Activated CD8-positive, alpha-beta memory T cell treated with anti-CD3 and anti-CD28 coated beads for 36 hours (primary cell): Measurements from ENCODE around the gene LMNA. TPM values are rescaled to one million over a fixed set of nuclear protein-coding genes. Genes with fewer than 3 reads are reported as not detected.

Experiments used
- CTCF ChIA-PET: fragments of 350-600 bp; sonication (Branson Sonifier 250); formaldehyde crosslinking; loops from one replicate; lab custom pipeline; 2021; ENCODE audit warnings: antibody characterized with exemption; lab: Charles Lee
- POLR2A ChIA-PET: fragments of 350-600 bp; sonication (Branson Sonifier 250); formaldehyde crosslinking; loops from one replicate; lab custom pipeline; 2021; ENCODE audit warnings: antibody characterized with exemption; lab: Charles Lee
- total RNA-seq, 2 experiments: library from RNA; stranded (reverse); gene quantifications; one replicate each; pipeline ENCODE4 v1.2.3, GENCODE V29; 2021

LMNA gene
- total RNA-seq, 2 experiments from 2014 or later, result 95.3 to 95.9 TPM

DNA sequence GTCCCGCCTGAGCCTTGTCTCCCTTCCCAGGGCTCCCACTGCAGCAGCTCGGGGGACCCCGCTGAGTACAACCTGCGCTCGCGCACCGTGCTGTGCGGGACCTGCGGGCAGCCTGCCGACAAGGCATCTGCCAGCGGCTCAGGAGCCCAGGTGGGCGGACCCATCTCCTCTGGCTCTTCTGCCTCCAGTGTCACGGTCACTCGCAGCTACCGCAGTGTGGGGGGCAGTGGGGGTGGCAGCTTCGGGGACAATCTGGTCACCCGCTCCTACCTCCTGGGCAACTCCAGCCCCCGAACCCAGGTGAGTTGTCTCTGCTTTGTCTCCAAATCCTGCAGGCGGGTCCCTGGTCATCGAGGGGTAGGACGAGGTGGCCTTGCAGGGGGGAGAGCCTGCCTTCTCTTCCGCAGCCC lies 24.0 kb downstream of the LMNA start:
- ChIA-PET CTCF (interaction anchor here (1.2 to 13.6 kb wide), 2 partner anchors 8 to 44 kb away, joined by 5 to 361 read pairs; no protein-coding TSS in a partner anchor), POLR2A (no interaction called here)

GRCh38 chr1:156140879-156141707 lies 26.6 kb downstream of the LMNA start:
- ChIA-PET CTCF (interaction anchor here (0.6 to 3.1 kb wide), 16 partner anchors 12 to 245 kb away, joined by 3 to 28 read pairs (median 4); no protein-coding TSS in a partner anchor), POLR2A (interaction anchor here (0.5 to 1.4 kb wide), 3 partner anchors 82 to 105 kb away, joined by 3 to 6 read pairs (median 5); no protein-coding TSS in a partner anchor)

GRCh38 chr1:156143765-156144489 lies 29.4 kb downstream of the LMNA start:
- ChIA-PET POLR2A (no interaction called here), CTCF (interaction anchor here (0.6 to 4.5 kb wide), 2 partner anchors 51 to 81 kb away, joined by 4 to 78 read pairs; no protein-coding TSS in a partner anchor)

DNA sequence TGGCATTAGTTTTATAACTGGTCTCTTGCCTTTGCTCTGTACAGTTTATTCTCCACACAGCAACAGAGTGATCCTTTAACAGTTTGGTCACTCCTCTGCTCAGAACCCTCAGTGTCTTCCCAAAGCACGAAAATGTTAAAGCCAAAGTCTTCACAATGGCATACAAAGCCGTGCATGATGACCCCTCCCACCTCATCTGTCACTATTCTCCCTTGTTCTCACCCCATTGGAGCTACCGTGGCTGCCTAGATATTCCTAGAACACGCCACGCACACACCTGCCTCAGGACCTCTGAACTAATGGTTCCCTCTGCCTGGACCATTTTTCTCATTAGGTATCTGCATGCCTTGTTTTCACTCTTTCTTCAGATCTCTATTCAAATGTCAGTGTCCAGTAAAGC lies 30.2 kb downstream of the LMNA start:
- ChIA-PET POLR2A (no interaction called here), CTCF (interaction anchor here (0.6 to 4.5 kb wide), 3 partner anchors 50 to 80 kb away, joined by 3 to 78 read pairs (median 4); partner anchors contain the start of gene SLC25A44)

- CTCF ChIA-PET, result interaction anchor here (0.6 to 4.5 kb wide), 9 partner anchors 10 to 134 kb away, joined by 3 to 78 read pairs (median 3); partner anchors contain the start of gene SLC25A44
- POLR2A ChIA-PET, result interaction anchor here (1.1 kb wide), 1 partner anchor 67 kb away, joined by 3 read pairs; the partner anchor contains the start of gene PMF1
Measured at GRCh38 chr1:156145650-156146019, 31.1 kb downstream of the LMNA start.

- CTCF ChIA-PET, result interaction anchor here (0.6 to 4.5 kb wide), 12 partner anchors 9 to 133 kb away, joined by 3 to 78 read pairs (median 4); partner anchors contain the start of gene SLC25A44
Measured at GRCh38 chr1:156146020-156146768, 31.7 kb downstream of the LMNA start.

DNA sequence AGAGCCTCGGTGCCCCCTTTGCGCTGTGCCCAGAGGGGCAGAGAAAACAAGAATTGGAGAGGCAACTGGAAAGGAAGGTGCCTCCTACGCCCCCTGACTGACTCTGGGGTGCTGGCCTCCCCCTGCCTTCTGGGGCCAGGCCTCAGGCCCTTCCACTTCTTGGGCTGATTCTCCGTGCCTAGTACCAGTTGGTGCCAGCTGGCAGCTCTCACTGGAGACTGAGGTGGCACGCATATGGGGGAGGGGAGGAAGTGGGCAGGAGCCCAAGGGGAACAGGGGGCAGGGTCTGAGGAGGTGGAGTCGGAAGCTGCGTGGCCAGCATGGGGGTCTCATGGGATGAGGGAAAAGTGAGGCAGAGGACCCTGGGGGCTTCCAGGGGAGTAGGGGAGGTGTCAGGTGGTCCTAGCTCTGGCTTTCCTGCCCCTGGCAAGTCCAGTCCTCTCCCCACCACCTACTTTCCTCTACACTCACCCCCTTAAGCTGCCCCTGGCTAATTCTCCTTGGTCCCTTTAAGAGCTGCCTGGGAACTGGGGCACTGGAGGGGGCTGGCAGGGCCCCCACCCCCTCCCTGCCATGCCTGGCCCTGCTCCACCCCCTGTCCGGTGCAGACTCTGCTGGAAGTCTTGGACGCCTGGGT lies 32.4 kb downstream of the LMNA start:
- CTCF ChIA-PET, result interaction anchor here (1.0 to 4.5 kb wide), 8 partner anchors 8 to 99 kb away, joined by 3 to 78 read pairs (median 6); no protein-coding TSS in a partner anchor
- POLR2A ChIA-PET, result interaction anchor here (0.6 to 1.8 kb wide), 3 partner anchors 66 to 355 kb away, joined by 3 to 6 read pairs (median 5); partner anchors contain the start of gene PMF1

More at GRCh38 chr1:156146020-156146768, 31.7 kb downstream of the LMNA start:
- POLR2A ChIA-PET, result interaction anchor here (1.1 kb wide), 1 partner anchor 67 kb away, joined by 3 read pairs; the partner anchor contains the start of gene PMF1

DNA sequence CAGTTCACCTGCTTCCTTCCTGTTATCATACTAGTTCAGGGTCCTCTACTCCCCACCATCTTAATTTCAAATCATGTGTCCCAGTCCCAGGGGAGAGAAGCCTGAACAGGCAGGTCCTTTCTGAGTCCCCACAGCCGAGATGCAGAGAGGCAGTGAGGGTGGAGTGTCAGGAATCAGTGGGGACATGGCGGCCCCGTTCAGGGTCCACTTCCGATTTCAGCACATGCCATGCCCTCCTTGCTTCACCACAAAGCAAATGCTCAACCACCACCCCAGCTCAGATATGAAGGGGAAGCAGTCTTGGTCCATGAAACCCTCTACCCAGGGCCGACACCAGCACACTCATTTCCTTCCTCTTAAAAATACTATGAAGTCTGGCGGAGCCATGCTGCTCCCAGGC lies 33.7 kb downstream of the LMNA start:
- ChIA-PET POLR2A (interaction anchor here (1.8 kb wide), 1 partner anchor 65 kb away, joined by 5 read pairs; the partner anchor contains the start of gene PMF1), CTCF (interaction anchor here (1.6 to 4.5 kb wide), 4 partner anchors 18 to 98 kb away, joined by 4 to 78 read pairs (median 5); no protein-coding TSS in a partner anchor)

DNA sequence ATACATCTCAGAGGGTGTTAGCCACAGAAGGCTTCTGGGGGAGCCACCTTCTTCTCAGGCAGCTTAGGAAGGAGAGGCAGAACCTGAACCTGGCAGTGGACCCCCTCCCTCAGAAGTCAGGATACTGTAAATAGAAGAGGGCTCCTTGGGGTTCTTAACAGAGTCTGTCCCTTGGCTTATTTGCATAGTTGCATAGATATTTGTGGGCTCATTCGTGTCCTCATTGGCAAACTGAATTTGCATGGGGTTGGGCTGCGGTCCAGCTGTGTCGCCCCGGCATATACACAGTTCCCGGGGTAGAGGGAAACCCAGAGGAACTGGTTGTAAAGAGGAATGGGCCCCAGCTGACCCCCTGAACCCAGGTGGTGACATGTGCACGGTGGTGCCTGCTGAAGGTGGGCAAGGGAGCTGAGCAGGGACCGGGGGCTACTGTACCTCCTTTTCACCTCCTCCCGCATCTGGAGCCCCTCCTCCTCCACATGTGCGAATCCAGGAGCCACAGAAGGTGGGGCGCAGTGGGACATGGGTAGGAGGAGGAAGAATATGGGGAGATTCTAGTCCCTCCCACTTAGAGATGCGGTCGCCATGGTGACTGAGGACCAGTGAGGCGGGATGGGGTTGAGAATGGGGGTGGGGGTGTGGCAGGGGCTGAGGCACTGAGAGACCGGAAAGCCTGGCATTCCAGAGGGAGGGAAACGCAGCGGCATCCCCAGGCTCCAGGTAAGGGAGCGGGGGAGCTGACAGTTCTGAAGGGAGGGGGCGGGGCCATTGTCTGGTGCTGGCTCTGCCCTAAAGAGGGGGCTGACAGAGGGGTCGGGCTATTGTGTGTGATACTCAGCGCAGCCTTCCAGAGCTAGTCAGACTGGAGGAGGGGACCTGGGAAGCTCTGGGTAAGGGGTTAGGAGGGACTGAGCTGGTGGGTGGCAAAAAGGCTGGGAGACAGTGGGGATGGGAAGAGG lies 35.1 kb downstream of the LMNA start:
- POLR2A ChIA-PET, result interaction anchor here (0.5 to 0.7 kb wide), 2 partner anchors 10 to 75 kb away, joined by 4 to 8 read pairs; no protein-coding TSS in a partner anchor

DNA sequence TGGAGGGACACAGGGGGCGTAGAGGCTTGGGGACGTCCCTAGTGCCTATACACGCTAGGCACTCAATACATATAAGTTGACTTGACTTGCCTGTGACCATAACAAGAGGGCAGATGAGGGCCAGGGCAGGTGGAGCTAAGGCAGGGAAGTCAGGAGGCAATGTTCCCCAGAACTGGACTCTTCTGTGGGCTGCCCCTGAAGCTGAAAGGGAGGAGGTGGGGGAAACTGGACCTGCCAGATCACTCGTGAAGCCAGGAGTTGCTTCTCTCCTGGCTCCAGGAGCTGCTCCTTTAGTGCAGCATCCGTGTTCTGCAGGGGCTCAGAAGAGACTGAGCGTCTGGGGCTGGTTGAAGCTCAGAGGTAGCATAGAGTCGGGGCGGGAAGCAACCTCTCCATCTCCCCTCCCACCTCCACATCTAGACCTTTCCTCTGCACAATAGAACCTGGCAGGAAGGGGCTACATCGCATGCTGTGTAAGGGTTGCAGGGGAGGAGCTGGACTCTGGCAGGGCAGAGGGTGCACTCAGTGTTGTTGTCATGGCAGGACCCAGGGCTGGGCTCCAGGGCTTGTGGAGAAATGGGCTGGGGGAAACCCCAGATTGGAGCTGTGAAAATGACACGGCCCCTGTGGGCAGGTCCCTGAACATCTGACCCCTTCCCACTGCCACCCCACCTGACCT lies 36.0 kb downstream of the LMNA start:
- ChIA-PET CTCF (interaction anchor here (0.6 to 3.6 kb wide), 9 partner anchors 10 to 295 kb away, joined by 3 to 33 read pairs (median 3); partner anchors contain the start of gene SLC25A44), POLR2A (interaction anchor here (0.5 kb wide), 1 partner anchor 82 kb away, joined by 6 read pairs; no protein-coding TSS in a partner anchor)

More for the DNA sequence above, 35.1 kb downstream of the LMNA start:
- CTCF ChIA-PET, result interaction anchor here (0.6 to 3.6 kb wide), 8 partner anchors 11 to 132 kb away, joined by 3 to 33 read pairs (median 4); partner anchors contain the start of gene SLC25A44

GRCh38 chr1:156151093-156151688 lies 36.7 kb downstream of the LMNA start:
- POLR2A ChIA-PET, result interaction anchor here (0.5 to 1.7 kb wide), 4 partner anchors 62 to 95 kb away, joined by 3 to 6 read pairs (median 3); partner anchors contain the start of gene PMF1
- CTCF ChIA-PET, result interaction anchor here (0.7 to 3.6 kb wide), 9 partner anchors 10 to 334 kb away, joined by 3 to 33 read pairs (median 3); partner anchors contain the start of gene SLC25A44

DNA sequence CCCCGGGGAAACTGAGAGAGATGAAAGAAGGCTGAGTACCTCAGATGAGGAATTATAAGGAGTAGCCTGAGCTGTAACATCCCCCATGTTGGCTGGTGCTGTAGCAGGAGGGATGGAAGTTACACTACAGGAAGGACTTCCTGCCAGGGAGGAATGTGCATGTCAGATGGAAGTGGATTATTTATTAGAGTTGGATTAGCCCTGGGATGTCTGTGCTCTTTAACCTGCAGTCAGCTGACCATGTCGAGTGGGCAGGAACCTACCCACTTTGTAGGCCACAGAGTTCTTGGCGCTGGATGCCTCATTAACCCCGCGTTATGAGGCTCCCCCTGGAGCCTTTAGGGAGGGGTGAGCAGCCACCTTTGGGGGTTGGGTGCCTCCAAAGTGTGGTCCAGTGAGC lies 38.1 kb downstream of the LMNA start:
- CTCF ChIA-PET, result interaction anchor here (0.9 to 3.6 kb wide), 3 partner anchors 15 to 91 kb away, joined by 3 to 33 read pairs (median 4); no protein-coding TSS in a partner anchor
- POLR2A ChIA-PET, result interaction anchor here (0.7 to 1.7 kb wide), 2 partner anchors 61 to 65 kb away, joined by 3 to 4 read pairs; no protein-coding TSS in a partner anchor

DNA sequence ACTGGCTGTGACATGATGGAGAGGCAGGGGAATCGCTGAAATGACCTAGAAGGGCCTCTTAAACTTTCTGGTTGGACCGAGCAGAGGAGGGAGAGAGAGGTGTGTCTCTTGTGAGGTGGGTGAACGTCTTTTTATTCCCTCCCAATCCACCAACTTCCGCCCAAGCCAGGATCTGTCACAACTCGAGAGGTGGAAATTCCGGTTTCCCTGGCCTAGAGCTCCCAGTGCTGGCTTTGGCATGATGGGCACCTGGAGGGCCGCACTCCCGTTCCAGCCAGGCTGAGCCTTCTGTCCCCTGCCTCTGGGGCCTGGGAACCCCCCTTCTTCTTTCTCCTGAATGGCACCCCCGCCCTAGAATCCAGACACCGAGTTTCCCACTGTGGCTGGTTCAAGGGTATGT lies 38.9 kb downstream of the LMNA start, which contains the start of gene SEMA4A:
TSS of gene SEMA4A (plus strand) at position 224 of the 400 bp plus-strand sequence. CDS start 994 bp downstream, outside the sequence.
- POLR2A ChIA-PET, result no interaction called here
- CTCF ChIA-PET, result interaction anchor here (0.9 to 1.9 kb wide), 3 partner anchors 62 to 90 kb away, joined by 3 to 7 read pairs (median 4); no protein-coding TSS in a partner anchor

GRCh38 chr1:156154317-156154749 lies 39.8 kb downstream of the LMNA start:
- POLR2A ChIA-PET, result interaction anchor here (0.6 kb wide), 1 partner anchor 71 kb away, joined by 3 read pairs; no protein-coding TSS in a partner anchor
- CTCF ChIA-PET, result interaction anchor here (1.1 to 2.0 kb wide), 3 partner anchors 8 to 88 kb away, joined by 3 to 10 read pairs (median 7); no protein-coding TSS in a partner anchor
